Stimulated activated CD4-positive, alpha-beta T cell treated with anti-CD3 and anti-CD28 coated beads, Interleukin-1b, Interleukin-23, amount 100 ng/mL, for 4 hours (primary cell): ENCODE results near the gene FCAMR.

Experiments
- DNase-seq, 2 donors: peaks; one replicate each; pipeline ENCODE4 v3.0.0-alpha.2; 2020; ENCODE audit warnings: low read depth in 2 of 2

The FCAMR gene, protein sequence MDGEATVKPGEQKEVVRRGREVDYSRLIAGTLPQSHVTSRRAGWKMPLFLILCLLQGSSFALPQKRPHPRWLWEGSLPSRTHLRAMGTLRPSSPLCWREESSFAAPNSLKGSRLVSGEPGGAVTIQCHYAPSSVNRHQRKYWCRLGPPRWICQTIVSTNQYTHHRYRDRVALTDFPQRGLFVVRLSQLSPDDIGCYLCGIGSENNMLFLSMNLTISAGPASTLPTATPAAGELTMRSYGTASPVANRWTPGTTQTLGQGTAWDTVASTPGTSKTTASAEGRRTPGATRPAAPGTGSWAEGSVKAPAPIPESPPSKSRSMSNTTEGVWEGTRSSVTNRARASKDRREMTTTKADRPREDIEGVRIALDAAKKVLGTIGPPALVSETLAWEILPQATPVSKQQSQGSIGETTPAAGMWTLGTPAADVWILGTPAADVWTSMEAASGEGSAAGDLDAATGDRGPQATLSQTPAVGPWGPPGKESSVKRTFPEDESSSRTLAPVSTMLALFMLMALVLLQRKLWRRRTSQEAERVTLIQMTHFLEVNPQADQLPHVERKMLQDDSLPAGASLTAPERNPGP

DNA sequence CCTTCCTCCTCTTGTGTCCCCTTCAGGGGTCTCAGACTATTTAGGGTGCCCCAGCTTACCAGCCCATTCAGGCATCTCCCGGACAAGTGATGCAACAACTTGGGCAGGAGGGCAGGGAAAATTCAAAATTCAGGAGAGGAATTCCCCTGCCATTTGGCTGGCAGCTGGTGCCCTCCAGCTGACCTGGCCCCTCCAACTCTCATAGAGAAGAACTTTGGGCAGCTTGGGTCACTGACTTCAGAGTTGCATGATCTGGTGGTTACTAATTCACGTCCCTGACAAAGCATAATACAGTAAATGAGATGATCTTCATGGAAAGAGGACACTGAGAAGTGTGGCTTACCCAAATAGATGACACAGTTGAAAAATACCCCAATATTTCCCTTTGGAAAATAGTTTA is at the start of gene FCAMR:
TSS of gene FCAMR (minus strand) at position 15 of the 400 bp plus-strand sequence. CDS start 335 bp downstream, outside the sequence.
- DNase-seq, result no peak

DNA sequence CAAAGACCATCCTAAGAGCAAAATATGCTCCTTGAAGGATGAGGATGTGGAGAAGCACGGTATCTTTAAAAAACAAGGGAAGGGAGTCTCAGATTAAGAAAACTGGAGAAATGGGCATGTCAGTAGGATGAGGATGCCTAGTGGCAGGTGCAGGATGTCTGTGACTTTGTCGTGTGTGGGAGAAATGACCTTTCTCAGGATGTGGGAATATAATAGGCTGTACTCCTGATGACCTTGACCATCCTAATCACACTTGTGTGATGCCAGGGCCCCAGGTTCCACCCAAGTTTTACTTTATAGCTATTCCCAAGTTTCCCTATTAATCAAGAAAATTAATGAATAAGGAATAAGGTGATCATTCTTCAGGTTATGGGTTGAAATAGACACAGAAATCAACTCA is 49.4 kb upstream of the FCAMR start:
- no peak for DNase-seq

DNA sequence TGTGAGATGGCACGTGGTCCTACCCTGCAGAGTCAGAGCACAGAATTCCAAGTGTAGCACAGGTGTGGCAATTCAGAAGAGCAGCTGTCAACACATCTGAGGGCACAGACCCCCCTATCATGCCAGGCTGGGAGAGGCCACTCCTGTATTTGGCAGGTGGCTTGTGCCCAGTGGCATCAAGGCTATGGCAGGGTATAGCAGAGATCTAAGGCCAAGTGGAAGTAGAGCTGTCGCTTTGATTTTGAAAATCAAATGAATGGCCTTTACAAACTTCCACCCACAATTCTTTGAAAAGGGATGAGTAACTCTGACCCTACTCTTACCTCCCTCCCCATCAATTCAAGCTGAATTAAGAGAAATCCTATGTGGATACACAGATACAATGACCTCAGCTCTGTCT is 48.9 kb upstream of the FCAMR start:
- no peak for DNase-seq

DNA sequence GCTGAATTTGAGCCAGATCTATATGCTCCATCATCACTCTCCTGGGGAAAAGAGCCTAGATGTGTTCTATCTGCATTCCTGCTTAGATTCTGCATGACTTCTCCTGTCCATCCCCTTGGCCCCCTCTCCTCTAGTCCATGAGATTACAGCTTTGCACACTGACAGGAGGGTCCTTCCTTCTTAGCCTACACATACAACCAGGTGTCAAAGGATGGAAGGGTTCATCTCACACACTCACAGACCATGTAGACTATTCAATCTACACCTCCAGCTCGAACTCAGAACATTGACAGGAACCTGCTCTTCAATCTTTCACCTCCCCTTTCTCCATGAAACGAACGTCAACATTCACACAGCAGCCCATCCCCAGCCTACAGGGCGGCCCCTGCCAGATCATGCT is 48.4 kb upstream of the FCAMR start:
- DNase-seq, result no peak

- DNase-seq, result no peak
Observed at GRCh38 chr1:207017615-207018559, 47.6 kb upstream of the FCAMR start.

DNA sequence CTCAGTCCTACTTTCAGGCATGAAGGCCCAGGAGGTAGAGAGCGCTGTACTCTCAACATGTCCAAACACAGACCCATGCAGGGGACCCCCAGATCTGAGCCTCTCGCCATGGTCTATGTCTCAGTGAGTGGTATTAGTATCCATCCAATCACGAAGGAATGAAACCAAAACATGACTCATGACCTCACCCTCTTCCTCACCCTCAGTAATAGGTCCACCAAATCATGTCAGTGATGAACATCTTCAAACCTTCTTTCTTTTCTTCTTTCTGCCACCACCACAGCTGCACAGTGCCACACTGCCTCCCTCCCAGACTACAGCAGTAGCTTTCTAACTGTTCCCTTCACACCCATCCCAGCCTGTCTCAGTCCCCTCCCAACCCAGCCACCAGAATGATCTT is 45.5 kb upstream of the FCAMR start:
- no peak for DNase-seq

- DNase-seq, result no peak
Observed at GRCh38 chr1:207014728-207015127, 44.5 kb upstream of the FCAMR start.

- DNase-seq, result no peak
Observed at GRCh38 chr1:207013321-207014085, 43.2 kb upstream of the FCAMR start.

GRCh38 chr1:207010726-207011125 is 40.5 kb upstream of the FCAMR start:
- DNase-seq, result no peak

- DNase-seq, result no peak
Observed at GRCh38 chr1:207009945-207010344, 39.7 kb upstream of the FCAMR start.

DNA sequence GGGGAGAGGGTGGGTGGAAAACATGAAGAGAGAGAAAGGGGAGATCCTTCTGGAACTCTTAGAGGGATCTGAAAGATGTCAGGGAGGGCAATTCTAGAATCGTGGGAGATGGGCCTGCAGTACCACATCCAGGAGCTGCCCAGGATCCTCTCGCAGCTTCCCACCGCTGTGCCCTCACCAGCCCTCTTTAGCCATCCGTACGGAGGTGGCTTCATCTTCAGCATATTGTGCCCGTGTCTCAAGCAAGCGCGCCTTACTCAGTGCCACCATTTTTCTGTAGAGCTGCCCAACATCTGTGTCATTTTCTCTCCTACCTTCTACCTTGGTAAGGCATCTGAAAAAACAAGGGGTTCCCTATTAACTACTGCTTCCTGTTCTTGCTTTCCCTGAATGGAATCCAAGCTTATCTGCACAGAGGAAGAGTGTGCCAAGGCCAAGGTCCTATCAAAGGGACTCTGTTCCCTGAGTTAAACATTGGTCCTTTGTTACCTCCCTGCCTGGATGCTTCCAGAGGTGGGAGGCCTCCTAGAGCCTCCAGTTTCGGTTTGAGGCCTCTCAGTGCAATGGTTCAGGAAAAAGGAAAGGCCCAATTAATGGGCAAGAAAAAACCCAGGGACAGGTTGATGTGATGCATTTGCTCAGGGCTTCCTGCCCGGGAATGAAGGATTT is 39.1 kb upstream of the FCAMR start:
- DNase-seq, result no peak

DNA sequence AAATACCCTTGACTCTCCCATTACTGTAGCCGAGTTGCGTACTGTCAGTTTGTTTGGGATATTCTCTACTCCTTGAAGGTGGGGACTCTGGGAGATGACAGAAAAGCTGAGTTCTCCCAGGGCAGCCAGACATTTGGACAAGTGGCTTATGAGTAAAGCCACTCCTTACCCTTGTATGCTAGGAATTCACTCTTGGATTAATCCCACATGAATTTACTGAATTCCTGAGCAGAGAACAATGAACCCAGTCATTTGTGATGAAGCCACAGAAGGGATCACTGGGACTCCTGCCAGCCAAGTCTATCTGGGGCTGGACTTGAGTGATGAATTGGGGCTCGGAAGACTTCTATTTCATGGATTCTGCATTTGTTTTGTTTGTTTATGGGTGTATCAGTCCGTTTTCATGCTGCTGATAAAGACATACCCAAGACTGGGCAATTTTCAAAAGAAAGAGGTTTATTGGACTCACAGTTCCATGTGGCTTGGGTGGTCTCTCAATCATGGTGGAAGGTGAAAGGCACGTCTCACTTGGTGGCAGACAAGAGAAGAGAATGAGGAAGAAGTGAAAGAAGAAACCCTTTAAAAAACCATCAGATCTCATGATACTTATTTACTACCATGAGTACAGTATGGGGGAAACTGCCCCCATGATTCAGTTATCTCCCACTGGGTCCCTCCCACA is 37.2 kb upstream of the FCAMR start:
- DNase-seq, result no peak

DNA sequence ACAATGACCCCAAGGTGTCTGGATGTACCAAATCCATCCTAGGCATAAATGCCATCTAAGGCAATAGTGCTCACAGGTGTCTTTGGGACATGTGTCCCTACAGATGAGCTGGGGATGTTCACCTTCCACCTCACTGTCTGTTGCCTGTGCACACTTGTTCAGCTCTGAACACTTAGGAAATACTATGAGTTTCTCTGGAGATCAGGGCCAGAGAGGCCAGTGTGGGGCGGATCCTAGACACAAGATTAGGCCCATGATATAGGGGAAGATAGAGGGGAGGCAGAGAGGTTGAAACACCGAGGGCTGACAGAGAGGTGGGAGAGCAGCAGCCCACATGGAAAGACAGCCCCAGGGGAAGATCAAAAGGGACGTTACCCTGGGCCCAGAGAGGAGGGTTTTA is 36.7 kb upstream of the FCAMR start:
- no peak for DNase-seq

DNA sequence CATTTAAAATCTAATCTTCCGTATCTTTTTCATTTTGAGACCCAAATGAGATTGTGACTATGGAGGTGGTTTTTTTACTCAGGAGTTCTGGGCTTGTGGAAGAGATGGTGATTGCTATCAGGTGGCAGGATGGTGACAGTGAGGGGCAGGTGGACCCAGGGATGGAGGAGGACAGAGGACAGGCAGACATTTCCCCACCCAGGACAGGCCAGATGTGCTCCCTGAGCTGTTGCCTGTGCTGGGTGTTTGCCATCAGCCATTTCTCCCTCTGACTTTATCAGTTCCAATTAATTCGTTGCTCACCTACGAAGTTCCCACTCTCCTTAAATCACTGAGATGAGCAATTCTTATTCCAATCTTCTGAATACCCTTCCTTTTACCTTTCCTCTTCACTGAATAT is 35.8 kb upstream of the FCAMR start:
- no peak for DNase-seq

GRCh38 chr1:207004931-207005830 is 34.9 kb upstream of the FCAMR start:
- peak; percentile 15 to 22 for DNase-seq

GRCh38 chr1:207003210-207003609 is 33.0 kb upstream of the FCAMR start:
- no peak for DNase-seq

GRCh38 chr1:207002724-207003146 is 32.5 kb upstream of the FCAMR start:
- no peak for DNase-seq

- DNase-seq, result no peak
Observed at GRCh38 chr1:207001492-207002245, 31.4 kb upstream of the FCAMR start.
